Measurements from ENCODE around the gene RSPH9.

RSPH9 gene, protein sequence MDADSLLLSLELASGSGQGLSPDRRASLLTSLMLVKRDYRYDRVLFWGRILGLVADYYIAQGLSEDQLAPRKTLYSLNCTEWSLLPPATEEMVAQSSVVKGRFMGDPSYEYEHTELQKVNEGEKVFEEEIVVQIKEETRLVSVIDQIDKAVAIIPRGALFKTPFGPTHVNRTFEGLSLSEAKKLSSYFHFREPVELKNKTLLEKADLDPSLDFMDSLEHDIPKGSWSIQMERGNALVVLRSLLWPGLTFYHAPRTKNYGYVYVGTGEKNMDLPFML

DNA sequence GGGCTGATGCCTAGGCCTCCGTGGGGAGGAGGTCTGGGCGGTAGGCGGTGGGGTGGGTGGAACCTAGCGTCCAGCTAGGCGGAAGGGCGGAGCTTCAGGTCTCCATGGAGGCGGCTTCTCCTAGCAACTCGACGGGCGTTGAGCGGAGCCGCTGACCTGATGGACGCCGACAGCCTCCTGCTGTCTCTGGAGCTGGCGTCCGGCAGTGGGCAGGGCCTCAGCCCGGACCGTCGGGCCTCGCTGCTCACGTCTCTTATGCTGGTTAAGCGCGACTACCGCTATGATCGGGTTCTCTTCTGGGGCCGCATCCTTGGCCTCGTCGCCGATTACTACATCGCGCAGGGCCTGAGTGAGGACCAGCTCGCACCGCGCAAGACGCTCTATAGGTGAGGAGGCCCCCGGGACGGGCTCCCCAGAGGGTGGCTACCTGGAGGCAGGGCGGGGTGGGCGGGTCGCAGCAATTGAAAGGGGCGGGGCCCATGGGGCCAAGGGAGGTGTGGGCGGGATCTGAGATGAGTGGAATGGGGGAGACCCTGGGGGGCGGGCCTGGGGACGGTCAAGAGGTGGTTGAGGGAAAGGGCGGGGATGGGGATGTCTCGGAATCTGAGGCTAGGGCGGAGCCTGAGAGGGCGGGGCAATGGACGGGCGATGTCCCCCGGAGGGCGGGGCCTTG is at the start of gene RSPH9:
Gene RSPH9 (plus strand): TSS at position 97 of the 673 bp plus-strand sequence. CDS start 63 bp downstream, at position 160.
- no peak for DNase-seq

- DNase-seq = no peak
These were observed 44.2 kb upstream of the RSPH9 start for GRCh38 chr6:43600595-43600994.

GRCh38 chr6:43604174-43604573 is 40.7 kb upstream of the RSPH9 start:
- no peak for DNase-seq

- no peak for DNase-seq
These were observed 38.8 kb upstream of the RSPH9 start for GRCh38 chr6:43606019-43606418.

DNA sequence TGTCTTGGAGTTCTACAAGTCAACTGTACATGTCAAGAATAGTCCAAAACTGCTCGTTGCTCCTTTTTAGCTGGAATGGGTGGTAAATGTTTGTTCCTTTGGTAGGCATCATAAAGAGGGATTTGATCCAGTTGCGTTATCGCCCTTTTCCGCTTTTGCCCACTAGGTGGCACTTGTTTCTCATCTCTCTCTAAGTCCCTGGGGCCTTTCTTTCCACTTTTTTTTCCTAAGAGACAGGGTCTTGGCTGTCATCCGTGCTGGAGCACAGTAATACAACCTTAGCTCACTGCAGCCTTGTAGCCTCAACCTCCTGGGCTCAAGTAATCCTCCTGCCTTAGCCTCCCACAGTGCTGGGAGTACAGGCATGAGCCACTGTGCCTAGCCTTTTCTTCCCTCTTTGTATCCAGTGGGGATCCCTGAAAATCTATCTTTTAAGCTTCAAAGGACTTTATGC is 36.5 kb upstream of the RSPH9 start:
- DNase-seq = peak; percentile 66

DNA sequence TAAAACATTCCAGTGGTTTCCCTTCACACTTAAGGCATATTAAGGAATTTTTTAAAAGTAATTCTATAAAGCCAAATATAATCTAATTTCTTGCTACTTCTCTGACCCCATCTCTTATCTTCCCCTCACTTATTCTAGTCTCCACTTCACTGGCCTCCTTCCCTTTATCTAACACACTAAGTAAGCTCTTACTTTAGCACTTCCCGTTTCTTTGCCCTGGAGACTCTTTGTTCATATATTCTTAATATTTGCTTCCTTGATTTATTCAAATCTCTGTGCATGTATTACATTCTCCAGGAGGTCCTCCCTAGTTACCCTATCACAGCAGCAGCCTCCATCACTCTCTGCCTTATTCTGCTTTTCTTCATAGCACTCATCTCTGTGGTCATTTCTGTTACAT is 36.0 kb upstream of the RSPH9 start:
- no peak for DNase-seq

GRCh38 chr6:43609402-43609801 is 35.4 kb upstream of the RSPH9 start:
- DNase-seq = no peak

GRCh38 chr6:43610431-43610830 is 34.4 kb upstream of the RSPH9 start:
- DNase-seq = no peak

DNA sequence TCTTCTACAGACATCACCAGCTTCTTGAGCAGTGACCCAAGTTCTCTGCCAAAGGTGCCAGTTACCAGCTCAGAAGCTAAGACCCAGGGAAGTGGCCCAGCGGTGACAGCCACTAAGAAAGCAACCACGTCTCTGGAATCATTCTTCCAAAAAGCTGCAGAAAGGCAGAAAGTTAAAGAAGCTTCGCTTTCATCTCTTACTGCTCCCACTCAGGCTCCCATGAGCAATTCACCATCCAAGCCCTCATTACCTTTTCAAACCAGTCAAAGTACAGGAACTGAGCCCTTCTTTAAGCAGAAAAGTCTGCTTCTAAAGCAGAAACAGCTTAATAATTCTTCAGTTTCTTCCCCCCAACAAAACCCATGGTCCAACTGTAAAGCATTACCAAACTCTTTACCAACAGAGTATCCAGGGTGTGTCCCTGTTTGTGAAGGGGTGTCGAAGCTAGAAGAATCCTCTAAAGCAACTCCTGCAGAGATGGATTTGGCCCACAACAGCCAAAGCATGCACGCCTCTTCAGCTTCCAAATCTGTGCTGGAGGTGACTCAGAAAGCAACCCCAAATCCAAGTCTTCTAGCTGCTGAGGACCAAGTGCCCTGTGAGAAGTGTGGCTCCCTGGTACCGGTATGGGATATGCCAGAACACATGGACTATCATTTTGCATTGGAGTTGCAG is 31.0 kb upstream of the RSPH9 start:
- DNase-seq = no peak

DNA sequence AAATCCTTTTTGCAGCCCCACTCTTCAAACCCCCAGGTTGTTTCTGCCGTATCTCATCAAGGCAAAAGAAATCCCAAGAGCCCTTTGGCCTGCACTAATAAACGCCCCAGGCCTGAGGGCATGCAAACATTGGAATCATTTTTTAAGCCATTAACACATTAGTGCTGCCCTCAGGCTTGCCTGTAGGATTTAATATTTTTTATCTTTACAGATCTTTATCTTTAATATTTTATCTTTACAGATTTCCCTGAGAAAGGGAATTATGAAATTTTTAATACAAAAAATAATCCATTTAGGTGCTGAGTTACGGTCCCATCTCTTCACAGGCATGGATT is 30.5 kb upstream of the RSPH9 start:
- no peak for DNase-seq

- no peak for DNase-seq
These were observed 27.9 kb upstream of the RSPH9 start for GRCh38 chr6:43616725-43617472.

GRCh38 chr6:43621078-43621835 is 23.6 kb upstream of the RSPH9 start:
- no peak for DNase-seq

GRCh38 chr6:43621836-43622180 is 23.0 kb upstream of the RSPH9 start:
- DNase-seq = no peak

DNA sequence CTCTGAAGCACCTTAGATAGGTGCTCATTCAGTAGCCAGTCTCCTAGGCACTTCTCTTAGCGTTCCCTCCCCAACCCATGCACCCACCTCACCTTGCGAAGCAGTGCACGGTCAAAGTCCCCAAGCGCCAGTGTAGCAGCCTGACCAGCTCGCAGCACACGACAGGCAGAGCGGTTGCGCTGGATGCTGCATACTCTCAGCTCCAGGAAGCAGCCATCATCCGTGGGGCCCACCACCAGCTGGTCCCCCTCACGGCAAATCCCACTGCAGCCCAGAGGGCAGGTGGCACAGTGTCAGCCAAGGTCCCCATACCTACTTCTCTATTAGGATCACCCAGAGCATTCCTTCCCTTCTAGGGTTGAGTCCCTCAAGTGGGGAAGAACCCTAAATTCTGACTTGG is 22.3 kb upstream of the RSPH9 start:
- no peak for DNase-seq

DNA sequence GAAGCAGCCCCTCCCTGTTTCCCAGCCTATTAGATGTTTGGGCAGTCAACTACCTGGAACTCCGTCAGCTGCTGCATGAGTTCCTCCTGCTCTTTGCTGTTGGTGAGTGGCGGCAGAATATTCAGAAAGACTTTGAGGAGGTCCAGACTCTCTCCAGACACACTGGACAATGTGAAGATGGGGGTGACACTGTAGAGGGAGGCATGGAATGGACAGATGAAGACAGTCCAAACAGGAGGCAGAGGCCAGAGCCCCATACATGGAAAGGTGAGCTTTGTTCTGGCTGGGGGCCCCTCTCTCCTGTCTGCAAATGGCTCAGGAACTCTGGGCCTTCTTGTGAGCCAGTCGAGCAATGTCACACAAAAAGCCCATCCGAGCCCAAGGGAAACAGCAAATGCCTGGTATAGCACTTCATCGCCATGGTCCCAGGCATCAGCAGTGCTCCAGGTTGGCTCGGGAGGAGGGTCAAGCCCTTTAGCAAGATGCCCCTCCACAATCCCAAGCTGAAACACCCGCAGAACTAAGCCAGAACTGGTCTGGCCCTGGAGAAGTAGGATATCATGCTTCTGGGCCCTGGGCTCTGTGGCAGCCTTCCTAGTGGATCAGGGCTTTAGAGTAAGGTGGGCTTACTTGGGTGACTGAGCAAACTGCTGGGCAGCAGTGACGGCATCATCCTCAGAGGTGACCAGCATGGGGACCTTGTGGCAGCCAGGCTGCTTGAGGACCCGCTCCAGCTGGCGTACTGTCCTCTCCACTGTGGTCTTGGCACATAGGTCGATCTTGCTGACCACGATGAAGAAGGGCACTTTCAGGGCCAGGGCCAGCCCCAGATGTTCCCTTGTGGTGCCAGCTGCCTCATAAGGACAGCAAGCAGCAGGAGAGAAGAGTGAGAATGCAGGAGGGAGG is 20.7 kb upstream of the RSPH9 start:
- no peak for DNase-seq

DNA sequence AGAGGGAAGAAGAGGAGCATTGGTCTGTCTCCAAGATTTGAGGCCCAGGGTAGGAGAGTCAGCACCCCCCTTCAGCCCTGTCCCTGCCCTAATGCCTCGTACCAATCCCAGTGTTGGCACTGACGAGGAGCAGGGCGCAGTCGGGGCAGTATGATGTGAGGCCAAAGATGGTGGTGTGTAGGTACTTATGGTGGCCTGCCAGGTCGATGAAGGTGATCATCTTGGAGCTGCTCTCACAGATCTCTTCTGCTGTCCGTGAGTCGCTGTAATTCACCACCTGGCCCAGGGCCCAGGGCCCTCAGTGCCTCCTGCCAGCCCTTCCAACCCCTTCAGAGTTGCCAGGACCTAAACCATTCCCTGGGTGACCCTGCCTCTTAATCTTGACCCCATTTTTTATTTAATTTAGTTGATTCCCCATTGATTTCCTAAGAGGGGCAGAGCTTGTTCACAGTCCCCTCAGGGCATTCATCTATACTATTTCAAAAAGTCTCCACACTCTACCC is 20.0 kb upstream of the RSPH9 start:
- DNase-seq = no peak

GRCh38 chr6:43625393-43625992 is 19.3 kb upstream of the RSPH9 start:
- no peak for DNase-seq

DNA sequence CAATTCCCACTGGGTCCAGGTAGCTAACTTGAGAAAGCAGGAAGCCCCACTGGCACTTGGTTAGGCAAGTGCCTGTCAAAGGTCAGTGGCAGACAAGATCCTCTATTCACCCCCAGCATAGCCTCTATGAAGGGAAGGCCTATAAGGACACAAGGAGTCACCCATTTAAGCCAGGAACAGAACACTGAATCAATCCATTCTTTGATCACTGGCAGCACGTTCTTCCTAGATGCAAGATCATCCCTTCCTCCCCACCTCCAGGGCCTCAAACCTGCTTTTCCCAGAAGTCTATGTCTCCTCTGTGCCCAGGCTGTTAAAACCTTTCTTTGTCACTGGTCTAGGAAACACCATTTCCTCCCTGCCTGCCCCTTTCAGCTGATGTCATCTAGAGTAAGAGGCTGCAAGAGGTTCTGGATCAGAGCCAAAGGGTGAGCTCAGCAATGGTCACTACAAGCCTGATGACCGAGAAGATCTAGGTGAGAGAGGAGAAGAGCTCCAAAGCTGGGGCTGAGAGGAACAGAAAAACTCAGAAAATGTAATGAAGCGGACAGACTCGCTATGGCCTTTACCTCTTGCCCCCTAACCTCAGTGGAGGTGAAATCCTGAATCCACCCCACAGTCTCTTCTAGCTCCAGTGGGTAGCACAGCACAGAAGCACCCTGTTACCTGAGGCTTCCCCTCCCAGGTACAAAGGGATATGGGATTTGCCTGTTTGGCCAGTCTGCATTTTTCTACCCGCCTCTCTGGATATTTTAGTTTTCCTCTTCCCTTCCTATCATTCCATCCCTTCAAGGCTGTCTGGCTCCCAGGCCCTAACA is 17.6 kb upstream of the RSPH9 start:
- peak; percentile 22 for DNase-seq

GRCh38 chr6:43628393-43629103 is 16.3 kb upstream of the RSPH9 start:
- no peak for DNase-seq
